Mammary epithelial cell (primary cell): ENCODE data around the gene TRIM39.

Source experiments
- EZH2 ChIP-seq: IDR thresholded peaks from 2 replicates; pipeline ENCODE4 v1.6.1; 2012; ENCODE audit warnings: low read length, inconsistent platforms, borderline replicate concordance
- TF ChIP-seq, protein P1 (sequence below), 2 donors: IDR thresholded peaks in 1 of 2; conservative IDR thresholded peaks in 1 of 2; 2 replicates each; pipeline ENCODE4 v1.5.1; 2011 to 2012; ENCODE audit warnings: inconsistent platforms in 2 of 2, low read length in 2 of 2, mild to moderate bottlenecking in 2 of 2, control low read depth in 1 of 2, low read depth in 1 of 2; ENCODE audit not compliant: insufficient read depth in 1 of 2; ENCODE audit errors: extremely low read depth in 1 of 2

DNA sequence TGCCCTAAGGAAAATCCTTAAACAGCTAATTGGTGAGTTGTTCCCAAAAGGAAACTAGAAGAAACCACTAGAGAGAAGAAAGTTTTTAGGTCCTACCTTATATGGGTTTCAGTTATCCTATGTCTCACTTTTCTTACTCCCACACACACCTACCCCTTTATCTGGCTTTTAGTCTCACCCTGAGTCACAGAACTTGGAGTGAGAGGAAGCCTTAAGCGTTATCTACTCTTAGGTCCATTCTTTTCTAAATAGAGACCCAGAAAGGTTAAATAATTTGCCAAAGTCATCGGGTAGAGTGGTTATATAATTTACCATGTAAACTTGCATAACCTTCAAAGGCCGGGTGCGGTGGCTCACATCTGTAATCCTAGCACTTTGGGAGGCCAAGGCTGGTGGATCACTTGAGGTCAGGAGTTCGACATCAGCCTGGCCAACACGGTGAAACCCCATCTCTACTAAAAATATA, 13.9 kb downstream of the TRIM39 start:
- no peak for TF ChIP-seq EZH2
- TF ChIP-seq, protein P1, sequence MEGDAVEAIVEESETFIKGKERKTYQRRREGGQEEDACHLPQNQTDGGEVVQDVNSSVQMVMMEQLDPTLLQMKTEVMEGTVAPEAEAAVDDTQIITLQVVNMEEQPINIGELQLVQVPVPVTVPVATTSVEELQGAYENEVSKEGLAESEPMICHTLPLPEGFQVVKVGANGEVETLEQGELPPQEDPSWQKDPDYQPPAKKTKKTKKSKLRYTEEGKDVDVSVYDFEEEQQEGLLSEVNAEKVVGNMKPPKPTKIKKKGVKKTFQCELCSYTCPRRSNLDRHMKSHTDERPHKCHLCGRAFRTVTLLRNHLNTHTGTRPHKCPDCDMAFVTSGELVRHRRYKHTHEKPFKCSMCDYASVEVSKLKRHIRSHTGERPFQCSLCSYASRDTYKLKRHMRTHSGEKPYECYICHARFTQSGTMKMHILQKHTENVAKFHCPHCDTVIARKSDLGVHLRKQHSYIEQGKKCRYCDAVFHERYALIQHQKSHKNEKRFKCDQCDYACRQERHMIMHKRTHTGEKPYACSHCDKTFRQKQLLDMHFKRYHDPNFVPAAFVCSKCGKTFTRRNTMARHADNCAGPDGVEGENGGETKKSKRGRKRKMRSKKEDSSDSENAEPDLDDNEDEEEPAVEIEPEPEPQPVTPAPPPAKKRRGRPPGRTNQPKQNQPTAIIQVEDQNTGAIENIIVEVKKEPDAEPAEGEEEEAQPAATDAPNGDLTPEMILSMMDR (conservative IDR thresholded peaks at IDR 0.05 in 1 of 2, IDR thresholded peaks at IDR 0.05 in 1 of 2; ENCODE audit: extremely low read depth in 1 of 2, insufficient read depth in 1 of 2, low read depth in 1 of 2, low read length in 2 of 2), result no peak
